GM12878 (cell line): ENCODE data around the gene POLR3F.

Experiments used
- MAX ChIP-seq: IDR thresholded peaks from 2 replicates; pipeline ENCODE4 v1.6.1; 2012; ENCODE audit warnings: low read depth, low read length, improper control_type of control experiment
- PRDM15 ChIP-seq: fragments of 450-650 bp; formaldehyde crosslinking; IDR thresholded peaks from 2 replicates; pipeline ENCODE4 v1.4.0; 2020; ENCODE audit warnings: mild to moderate bottlenecking, moderate library complexity
- TCF7 ChIP-seq: IDR thresholded peaks from 2 replicates; pipeline ENCODE4 v1.6.1; 2014; ENCODE audit warnings: antibody characterized with exemption, borderline replicate concordance

- TF ChIP-seq PRDM15 (CRISPR knock-in tag) = no peak
- no peak for TF ChIP-seq TCF7
- no peak for TF ChIP-seq MAX
Observed at GRCh38 chr20:18436847-18437246, 30.3 kb upstream of the POLR3F start.
